Right atrium auricular region (tissue), 2 donors: ENCODE data around the gene ERCC6. TPM values are rescaled to one million over a fixed set of nuclear protein-coding genes. Genes with fewer than 3 reads are reported as not detected.
A peak's percentile ranks its signal among the peaks of the same experiment; 100 is the strongest.

ENCODE experiments used
- DNase-seq: peaks from one replicate; pipeline ENCODE4 v3.0.0-alpha.2; 2019; ENCODE audit warnings: low spot score
- H3K27ac ChIP-seq, 2 donors: fragments of 200-600 bp; sonication (generic); 1 replicate in 1 of 2; 2 replicates in 1 of 2; pipeline ENCODE4 v1.5.1; 2016 to 2019
- H3K27me3 ChIP-seq, 2 donors: fragments of 200-600 bp; sonication (generic); one replicate each; pipeline versions ENCODE4 v1.5.1 to v1.6.0; 2017 to 2019
- H3K36me3 ChIP-seq: fragments of 200-600 bp; sonication (generic); one replicate; pipeline ENCODE4 v1.5.1; 2016
- H3K4me1 ChIP-seq, 2 donors: fragments of 200-600 bp; sonication (generic); one replicate each; pipeline versions ENCODE4 v1.5.1 to v1.6.0; 2017 to 2019
- H3K4me3 ChIP-seq, 2 donors: fragments of 200-600 bp; sonication (generic); 1 replicate in 1 of 2; 2 replicates in 1 of 2; pipeline ENCODE4 v1.5.1; 2017 to 2019; ENCODE audit warnings: mild to moderate bottlenecking in 1 of 2, moderate library complexity in 1 of 2
- H3K9me3 ChIP-seq, 2 donors: fragments of 200-600 bp; sonication (generic); one replicate each; pipeline ENCODE4 v1.5.1; 2019
- CTCF ChIP-seq, 2 donors: fragments of 200-600 bp; sonication (generic); IDR thresholded peaks; one replicate each; pipeline ENCODE4 v1.5.1; 2019; ENCODE audit warnings: antibody characterized with exemption in 2 of 2
- total RNA-seq, 2 donors: library from RNA; depleted of rRNA; stranded (reverse); fragments of >200 nt; gene quantifications; one replicate each; pipeline ENCODE4 v1.1.0, GENCODE V29; 2016

The ERCC6 gene
- total RNA-seq, 2 donors from 2014 or later = 11.5 to 12.0 TPM

GRCh38 chr10:49568235-49568634, 29.3 kb upstream of the ERCC6 start:
- no peaks in the 10 kb centered on the region for H3K27me3 ChIP-seq
- H3K36me3 ChIP-seq = no peaks in the 10 kb centered on the region
- no peak for DNase-seq
- peaks cover 0 to 7% of the 10 kb centered on the region in 2 donors for H3K9me3 ChIP-seq
- H3K27ac ChIP-seq = peak overlapping the region in 1 of 2 donors; percentile 11
- no peak for TF ChIP-seq CTCF (IDR thresholded peaks at IDR 0.05)
- H3K4me1 ChIP-seq = no peaks in the 10 kb centered on the region
- H3K4me3 ChIP-seq = no peak overlapping the region

GRCh38 chr10:49567810-49568209, 28.9 kb upstream of the ERCC6 start:
- no peak for DNase-seq
- Histone ChIP-seq H3K27ac (no peak overlapping the region), H3K4me1 (no peaks in the 10 kb centered on the region), H3K9me3 (peaks cover 0 to 7% of the 10 kb centered on the region in 2 donors), H3K27me3 (no peaks in the 10 kb centered on the region), H3K36me3 (no peaks in the 10 kb centered on the region), H3K4me3 (no peak overlapping the region)
- no peak for TF ChIP-seq CTCF (IDR thresholded peaks at IDR 0.05)

- no peak for DNase-seq
- no peaks in the 10 kb centered on the region for H3K4me1 ChIP-seq
- H3K27me3 ChIP-seq = no peaks in the 10 kb centered on the region
- TF ChIP-seq CTCF (IDR thresholded peaks at IDR 0.05) = no peak
- no peak overlapping the region for H3K27ac ChIP-seq
- peaks cover 0 to 5% of the 10 kb centered on the region in 2 donors for H3K9me3 ChIP-seq
- no peaks in the 10 kb centered on the region for H3K36me3 ChIP-seq
- no peak overlapping the region for H3K4me3 ChIP-seq
Observed at GRCh38 chr10:49564461-49565009, 25.6 kb upstream of the ERCC6 start.

- Histone ChIP-seq H3K4me3 (no peak overlapping the region), H3K9me3 (no peaks in the 10 kb centered on the region), H3K27me3 (no peaks in the 10 kb centered on the region), H3K4me1 (no peaks in the 10 kb centered on the region), H3K36me3 (no peaks in the 10 kb centered on the region), H3K27ac (no peak overlapping the region)
- no peak for TF ChIP-seq CTCF (IDR thresholded peaks at IDR 0.05)
- no peak for DNase-seq
Observed at GRCh38 chr10:49562893-49563292, 24.0 kb upstream of the ERCC6 start.

- Histone ChIP-seq H3K27ac (no peak overlapping the region), H3K27me3 (no peaks in the 10 kb centered on the region), H3K36me3 (no peaks in the 10 kb centered on the region), H3K4me3 (no peak overlapping the region), H3K9me3 (peaks cover 0 to 12% of the 10 kb centered on the region in 2 donors), H3K4me1 (no peaks in the 10 kb centered on the region)
- no peak for DNase-seq
- no peak for TF ChIP-seq CTCF (IDR thresholded peaks at IDR 0.05)
Observed at GRCh38 chr10:49560526-49560925, 21.6 kb upstream of the ERCC6 start.

- Histone ChIP-seq H3K27ac (no peak overlapping the region), H3K36me3 (no peaks in the 10 kb centered on the region), H3K27me3 (no peaks in the 10 kb centered on the region), H3K4me3 (no peak overlapping the region), H3K9me3 (peaks cover 0 to 18% of the 10 kb centered on the region in 2 donors), H3K4me1 (no peaks in the 10 kb centered on the region)
- TF ChIP-seq CTCF (IDR thresholded peaks at IDR 0.05) = no peak
- no peak for DNase-seq
Observed at GRCh38 chr10:49559476-49559875, 20.6 kb upstream of the ERCC6 start.
